Astrocyte of the spinal cord (primary cell): ENCODE results near the gene ZNF208.

Experiments
- DNase-seq: peaks from one replicate; pipeline ENCODE4 v3.0.0; 2011; ENCODE audit warnings: low read depth, low spot score
- H3K4me3 ChIP-seq: 2 replicates; pipeline ENCODE4 v1.5.1; 2011; ENCODE audit warnings: low read depth, mild to moderate bottlenecking, low read length, moderate library complexity
- CTCF ChIP-seq: IDR thresholded peaks from 2 replicates; pipeline ENCODE4 v1.5.1; 2012; ENCODE audit warnings: low read depth, mild to moderate bottlenecking, low read length, inconsistent platforms
- in situ Hi-C: cut with HindIII; loops from 2 replicates; pipeline ENCODE4 v1.10.0; 2017; ENCODE audit warnings: low sequenced_read_pairs

The ZNF208 gene

GRCh38 chr19:21940684-21941083 is 70.1 kb downstream of the ZNF208 start:
- no peak for DNase-seq
- H3K4me3 ChIP-seq = no peak overlapping the region
- in situ Hi-C loops = no loop called here
- no peak for TF ChIP-seq CTCF

GRCh38 chr19:21934593-21934992 is 76.2 kb downstream of the ZNF208 start:
- DNase-seq = no peak
- TF ChIP-seq CTCF = no peak
- in situ Hi-C loops = no loop called here
- H3K4me3 ChIP-seq = no peak overlapping the region

- in situ Hi-C loops = no loop called here
- DNase-seq = no peak
Observed at GRCh38 chr19:21934131-21934530, 76.6 kb downstream of the ZNF208 start.

GRCh38 chr19:21922276-21922675 is 88.5 kb downstream of the ZNF208 start:
- no peak for TF ChIP-seq CTCF
- H3K4me3 ChIP-seq = no peak overlapping the region
- no peak for DNase-seq
- in situ Hi-C loops = no loop called here

More at GRCh38 chr19:21934131-21934530, 76.6 kb downstream of the ZNF208 start:
- no peak for TF ChIP-seq CTCF
- H3K4me3 ChIP-seq = no peak overlapping the region

- TF ChIP-seq CTCF = no peak
- DNase-seq = no peak
Observed at GRCh38 chr19:21921691-21922180, 89.0 kb downstream of the ZNF208 start.

GRCh38 chr19:21915411-21915810 is 95.3 kb downstream of the ZNF208 start:
- in situ Hi-C loops = no loop called here
- no peak for DNase-seq
- no peak for TF ChIP-seq CTCF
- no peak overlapping the region for H3K4me3 ChIP-seq

More at GRCh38 chr19:21921691-21922180, 89.0 kb downstream of the ZNF208 start:
- H3K4me3 ChIP-seq = no peak overlapping the region
- in situ Hi-C loops = no loop called here

GRCh38 chr19:21912654-21913053 is 98.1 kb downstream of the ZNF208 start:
- no peak for TF ChIP-seq CTCF
- H3K4me3 ChIP-seq = no peak overlapping the region
- in situ Hi-C loops = no loop called here
- DNase-seq = no peak
